Tongue (tissue), 2 donors: ENCODE measurements around the gene SRC. TPM values are rescaled to one million over a fixed set of nuclear protein-coding genes. Genes with fewer than 3 reads are reported as not detected.

Experiments used
- DNase-seq: peaks from one replicate; pipeline ENCODE4 v3.0.0-alpha.2; 2015
- total RNA-seq: library from RNA; depleted of rRNA; stranded (reverse); fragments of >200 nt; gene quantifications from one replicate; pipeline ENCODE4 v1.2.3, GENCODE V29; 2014

The SRC gene
- total RNA-seq, 1 donor from 2014 or later: 54.3 TPM

DNA sequence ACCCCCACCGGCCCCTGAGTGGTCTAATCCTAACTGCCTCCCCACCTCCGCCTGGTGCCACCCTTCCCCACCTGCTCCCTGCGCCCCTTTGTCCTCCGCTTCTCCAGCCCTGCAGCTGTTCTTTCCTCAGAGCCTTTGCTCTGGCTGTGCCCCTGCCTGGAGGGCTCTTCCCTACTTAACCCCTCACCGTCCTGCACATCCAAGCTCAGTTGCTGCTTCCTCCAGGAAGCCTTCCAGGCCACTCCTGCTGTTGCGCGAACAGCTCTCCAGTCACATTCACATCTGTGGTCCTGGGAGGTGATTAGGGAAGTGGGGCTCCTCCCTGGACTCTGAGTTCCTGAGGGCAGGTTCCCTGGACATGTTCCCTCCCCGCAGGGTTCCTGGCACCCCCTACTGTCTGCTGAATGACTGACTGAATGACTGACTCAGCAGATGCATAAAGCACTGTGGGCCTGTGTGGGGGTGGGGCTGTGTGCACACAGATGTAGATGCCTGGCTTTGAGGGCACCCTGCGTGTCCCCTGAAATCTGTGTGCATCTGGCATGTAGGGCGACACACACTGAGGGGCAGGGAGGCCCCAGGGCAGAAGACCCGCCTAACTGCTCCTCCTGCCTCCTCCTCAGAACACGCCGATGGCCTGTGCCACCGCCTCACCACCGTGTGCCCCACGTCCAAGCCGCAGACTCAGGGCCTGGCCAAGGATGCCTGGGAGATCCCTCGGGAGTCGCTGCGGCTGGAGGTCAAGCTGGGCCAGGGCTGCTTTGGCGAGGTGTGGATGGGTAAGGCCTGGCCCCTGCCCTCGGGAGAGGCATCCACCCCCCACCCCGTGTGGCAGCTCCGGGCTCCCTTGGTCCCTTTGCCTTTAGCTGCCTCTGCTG, 51.4 kb downstream of the SRC start:
- DNase-seq: peak; percentile 77

DNA sequence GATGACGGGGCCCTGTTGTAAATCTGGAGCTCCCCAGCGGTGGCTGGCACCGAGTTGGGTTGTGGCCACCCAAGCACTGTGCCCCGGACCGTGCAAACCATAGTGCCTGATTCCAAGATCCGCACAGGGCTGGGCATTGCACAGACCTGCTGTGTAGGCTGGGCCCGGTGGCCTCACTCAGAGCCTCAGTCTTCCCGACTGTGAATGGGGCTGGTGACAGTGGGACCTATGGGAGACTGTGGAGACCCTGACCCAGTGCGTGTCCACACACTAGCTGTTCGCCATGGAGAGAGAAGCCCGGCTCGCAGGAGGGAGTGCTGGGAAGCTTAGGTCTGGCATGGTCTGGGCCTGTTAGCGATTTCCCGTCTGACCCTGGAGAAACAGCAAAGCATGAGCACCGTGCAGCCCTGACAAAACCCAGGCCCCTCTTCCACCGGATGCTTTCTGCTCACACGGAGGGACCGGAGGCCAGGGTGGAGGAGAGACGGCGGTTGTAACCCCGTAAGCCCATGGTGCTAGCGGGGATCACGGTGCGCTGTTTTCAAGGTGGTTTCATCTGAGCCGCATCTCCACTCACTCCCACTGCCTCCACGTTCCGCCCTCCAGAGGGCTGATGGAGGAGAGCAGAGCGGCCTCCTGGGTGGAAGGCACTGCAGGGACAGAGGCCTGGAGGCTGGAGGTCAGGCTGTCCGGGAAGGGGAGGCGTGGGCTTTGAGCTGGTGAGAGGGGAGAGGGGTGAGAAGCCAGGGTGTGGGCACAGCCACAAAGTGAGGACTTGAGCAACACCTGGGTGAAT, 52.2 kb downstream of the SRC start:
- no peak for DNase-seq

DNA sequence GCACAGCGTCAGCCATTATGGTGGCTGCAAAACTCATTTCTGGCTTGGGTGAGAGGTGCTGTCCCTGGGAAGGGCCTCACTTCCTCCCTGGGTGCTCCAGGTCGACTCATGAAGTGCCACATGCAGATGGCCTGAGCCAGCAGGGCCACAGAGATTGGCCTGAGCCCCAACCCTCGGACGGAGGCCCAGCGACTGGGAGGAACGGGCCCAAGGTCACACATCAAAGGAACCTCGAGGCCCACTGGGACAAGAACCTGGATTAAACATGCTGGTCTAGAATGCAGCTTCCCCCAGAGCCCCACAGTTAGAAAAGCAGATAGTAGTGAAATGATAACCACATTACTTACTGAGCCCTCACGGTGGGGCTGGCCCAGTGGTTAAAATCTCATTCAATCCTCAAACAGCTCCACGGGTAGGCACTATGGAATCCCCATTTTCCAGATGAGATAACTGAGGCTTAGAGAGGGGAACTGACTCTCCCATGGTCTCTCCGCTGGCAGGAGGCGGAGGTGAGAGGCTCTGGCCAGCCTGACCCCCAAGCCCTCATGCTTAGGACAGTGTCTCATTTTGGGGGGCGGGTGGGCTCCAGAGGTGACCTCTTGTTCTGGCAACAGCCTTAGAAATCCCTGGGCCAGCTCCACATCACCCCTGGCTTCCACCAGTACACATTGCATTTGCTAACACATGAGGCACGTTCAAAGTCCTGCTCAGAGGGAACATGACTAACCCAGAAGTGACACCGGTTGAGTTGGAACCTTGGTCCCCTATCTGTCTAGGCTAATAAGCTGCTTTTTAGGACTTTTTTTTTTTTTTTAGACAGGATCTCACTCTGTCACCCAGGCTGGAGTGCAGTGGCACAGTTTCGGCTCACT, 53.0 kb downstream of the SRC start:
- no peak for DNase-seq

DNA sequence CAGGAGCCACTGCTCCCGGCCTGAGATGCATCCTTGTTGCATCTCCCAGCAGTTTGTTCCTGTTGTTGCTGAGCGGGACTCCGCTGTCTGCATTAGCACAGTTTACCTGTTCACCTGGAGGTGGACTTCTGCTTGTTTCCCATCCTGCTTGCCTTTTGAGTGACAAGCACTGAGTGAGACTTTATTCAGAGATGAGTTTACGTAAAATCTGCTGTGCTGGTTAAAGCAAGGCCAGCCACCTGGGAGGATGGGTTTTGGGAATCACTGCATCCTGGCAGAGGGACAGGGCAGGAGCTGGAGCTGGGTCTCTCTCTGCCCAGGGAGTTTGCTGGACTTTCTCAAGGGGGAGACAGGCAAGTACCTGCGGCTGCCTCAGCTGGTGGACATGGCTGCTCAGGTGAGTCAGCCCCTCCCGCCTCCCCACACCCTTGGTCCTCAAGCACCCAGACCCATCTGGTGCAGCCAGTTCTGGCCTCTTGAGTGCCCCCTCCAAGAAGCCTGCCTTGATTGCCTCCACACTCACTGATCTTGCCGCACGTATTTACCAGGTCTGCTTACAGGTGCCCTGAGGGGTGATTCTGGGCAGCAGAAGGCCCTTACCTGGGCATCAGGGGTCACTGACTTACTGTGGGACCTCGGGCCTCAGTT, 55.5 kb downstream of the SRC start:
- DNase-seq: no peak

DNA sequence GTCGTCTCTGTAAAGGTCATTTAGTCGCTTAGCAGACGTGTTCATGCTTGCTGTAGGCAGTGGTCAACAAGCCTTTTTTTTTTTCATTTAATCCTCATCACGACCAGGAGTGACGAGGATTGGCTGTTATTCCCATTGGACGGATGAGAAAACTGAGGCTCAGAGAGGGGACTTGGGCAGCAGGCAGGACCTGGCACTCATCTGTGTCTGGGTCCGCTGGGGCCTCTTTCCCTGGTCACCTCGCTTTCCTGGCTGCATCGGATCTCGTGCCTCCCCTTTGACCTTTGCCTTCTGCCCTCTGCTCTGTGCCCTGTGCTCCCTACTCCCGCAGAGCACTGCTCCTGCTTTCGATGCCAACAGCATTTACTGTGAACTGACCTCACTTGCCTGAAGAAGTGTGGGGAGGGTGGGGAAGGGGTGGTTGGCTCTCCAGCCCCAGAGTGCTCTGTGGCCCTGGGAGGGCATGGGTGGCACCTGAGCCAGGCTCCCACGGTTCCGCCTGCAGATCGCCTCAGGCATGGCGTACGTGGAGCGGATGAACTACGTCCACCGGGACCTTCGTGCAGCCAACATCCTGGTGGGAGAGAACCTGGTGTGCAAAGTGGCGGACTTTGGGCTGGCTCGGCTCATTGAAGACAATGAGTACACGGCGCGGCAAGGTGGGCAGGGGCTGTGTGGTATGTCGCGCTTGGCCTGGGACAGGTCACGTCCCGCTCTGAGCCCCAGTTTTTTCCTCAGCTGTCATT, 56.2 kb downstream of the SRC start:
- DNase-seq: no peak

DNA sequence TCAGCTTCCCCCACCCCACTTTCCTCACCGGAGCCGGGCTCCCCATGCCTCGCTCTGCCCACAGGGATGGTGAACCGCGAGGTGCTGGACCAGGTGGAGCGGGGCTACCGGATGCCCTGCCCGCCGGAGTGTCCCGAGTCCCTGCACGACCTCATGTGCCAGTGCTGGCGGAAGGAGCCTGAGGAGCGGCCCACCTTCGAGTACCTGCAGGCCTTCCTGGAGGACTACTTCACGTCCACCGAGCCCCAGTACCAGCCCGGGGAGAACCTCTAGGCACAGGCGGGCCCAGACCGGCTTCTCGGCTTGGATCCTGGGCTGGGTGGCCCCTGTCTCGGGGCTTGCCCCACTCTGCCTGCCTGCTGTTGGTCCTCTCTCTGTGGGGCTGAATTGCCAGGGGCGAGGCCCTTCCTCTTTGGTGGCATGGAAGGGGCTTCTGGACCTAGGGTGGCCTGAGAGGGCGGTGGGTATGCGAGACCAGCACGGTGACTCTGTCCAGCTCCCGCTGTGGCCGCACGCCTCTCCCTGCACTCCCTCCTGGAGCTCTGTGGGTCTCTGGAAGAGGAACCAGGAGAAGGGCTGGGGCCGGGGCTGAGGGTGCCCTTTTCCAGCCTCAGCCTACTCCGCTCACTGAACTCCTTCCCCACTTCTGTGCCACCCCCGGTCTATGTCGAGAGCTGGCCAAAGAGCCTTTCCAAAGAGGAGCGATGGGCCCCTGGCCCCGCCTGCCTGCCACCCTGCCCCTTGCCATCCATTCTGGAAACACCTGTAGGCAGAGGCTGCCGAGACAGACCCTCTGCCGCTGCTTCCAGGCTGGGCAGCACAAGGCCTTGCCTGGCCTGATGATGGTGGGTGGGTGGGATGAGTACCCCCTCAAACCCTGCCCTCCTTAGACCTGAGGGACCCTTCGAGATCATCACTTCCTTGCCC, 57.4 kb downstream of the SRC start:
- no peak for DNase-seq

DNA sequence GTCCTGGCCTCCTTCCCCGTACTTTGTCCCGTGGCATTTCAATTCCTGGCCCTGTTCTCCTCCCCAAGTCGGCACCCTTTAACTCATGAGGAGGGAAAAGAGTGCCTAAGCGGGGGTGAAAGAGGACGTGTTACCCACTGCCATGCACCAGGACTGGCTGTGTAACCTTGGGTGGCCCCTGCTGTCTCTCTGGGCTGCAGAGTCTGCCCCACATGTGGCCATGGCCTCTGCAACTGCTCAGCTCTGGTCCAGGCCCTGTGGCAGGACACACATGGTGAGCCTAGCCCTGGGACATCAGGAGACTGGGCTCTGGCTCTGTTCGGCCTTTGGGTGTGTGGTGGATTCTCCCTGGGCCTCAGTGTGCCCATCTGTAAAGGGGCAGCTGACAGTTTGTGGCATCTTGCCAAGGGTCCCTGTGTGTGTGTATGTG, 58.5 kb downstream of the SRC start:
- DNase-seq: no peak

DNA sequence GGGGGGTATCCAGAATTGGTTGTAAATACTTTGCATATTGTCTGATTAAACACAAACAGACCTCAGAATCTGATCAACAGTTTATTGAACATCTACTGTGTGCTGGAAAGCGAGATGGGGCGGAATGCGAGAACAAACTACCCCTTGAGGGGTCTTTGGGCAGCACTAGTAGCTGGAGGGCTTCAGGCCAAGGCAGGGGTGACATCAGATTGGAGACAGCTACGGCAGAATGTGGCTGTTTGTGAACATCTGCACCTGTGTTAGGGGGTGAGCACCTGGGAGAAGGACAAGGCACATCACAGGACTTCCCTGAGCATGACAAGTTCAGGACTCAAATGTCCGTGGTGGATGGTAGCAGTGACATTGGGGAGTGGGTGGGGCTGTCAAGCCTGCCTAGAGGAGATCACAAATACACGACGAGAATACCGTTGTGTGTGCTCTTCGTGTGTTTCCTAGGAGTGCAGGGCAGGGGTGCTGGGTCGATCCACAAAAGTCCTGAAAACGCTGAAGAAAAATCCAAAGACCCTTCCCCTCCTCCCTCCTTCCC, 59.5 kb downstream of the SRC start:
- DNase-seq: no peak

DNA sequence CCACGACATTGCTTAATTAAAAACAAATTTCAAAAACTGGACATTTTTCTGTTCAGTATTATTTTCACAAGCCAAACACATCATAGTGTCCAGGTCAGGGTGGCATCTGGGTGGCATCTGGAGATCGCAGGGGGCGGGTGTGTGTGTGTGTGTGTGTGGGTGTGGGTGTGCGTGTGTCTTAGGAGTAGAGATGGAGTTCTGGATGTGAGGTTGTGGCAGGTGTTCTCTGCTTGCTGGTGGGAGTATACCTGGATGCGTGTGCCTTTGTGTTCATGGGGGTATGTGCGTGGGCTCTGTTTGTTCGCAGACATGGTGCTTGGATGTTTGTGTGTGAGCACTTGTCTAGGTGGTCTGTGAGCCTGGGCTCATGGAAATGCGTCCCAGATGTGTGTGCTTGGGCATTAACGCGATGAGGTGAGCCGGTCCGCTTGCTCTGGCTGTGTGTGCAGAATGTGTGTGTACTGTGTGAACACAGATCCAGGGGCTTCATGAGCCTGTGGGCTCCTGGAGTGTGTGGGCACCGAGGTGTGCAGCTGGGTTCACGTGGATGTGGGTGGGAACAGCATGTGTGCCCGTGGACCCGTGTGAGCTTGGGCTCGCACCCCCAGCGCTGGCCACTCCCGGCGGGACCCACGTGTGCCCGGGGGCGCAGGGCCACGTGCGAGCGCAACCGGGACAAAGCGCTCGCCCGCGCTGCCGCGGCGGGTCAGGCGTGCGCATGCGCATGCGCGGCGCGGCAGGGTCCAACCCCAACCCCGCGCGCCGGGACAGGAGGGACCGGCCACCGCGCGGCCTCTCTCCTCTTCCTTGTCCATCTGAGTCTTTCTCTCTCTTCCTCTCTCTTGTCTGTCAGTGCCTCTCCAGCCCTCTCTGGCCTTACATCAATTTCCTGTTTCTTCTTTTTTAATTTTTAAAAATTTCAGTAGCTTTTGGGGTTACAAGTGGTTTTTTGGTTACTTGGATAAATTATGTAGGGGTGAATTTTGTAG, 60.4 kb downstream of the SRC start:
- peak; percentile 75 for DNase-seq

DNA sequence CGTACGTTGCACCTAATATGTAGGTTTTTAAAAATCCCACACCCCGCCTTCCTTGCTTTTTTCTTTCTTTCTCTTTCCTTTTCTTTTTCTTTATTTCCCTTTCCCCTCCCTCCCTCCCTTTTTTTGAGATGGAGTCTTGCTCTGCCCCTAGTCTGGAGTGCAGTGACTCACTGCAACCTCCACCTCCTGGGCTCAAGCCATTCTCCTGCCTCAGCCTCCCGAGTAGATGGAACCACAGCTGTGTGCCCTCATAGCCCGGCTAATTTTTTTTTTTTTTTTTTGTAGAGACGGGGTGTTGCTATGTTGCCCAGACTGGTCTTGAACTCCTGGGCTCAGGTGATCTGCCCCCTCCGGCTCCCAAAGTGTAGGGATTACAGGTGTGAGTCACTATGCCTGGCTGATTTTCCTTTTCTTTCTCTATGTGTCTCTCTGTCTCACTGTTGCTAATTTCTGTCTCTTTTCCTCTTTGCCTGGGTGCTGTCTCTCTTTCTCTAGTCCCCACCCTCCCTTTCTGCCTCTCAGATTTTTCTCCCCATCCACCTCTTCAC, 61.2 kb downstream of the SRC start:
- DNase-seq: no peak

DNA sequence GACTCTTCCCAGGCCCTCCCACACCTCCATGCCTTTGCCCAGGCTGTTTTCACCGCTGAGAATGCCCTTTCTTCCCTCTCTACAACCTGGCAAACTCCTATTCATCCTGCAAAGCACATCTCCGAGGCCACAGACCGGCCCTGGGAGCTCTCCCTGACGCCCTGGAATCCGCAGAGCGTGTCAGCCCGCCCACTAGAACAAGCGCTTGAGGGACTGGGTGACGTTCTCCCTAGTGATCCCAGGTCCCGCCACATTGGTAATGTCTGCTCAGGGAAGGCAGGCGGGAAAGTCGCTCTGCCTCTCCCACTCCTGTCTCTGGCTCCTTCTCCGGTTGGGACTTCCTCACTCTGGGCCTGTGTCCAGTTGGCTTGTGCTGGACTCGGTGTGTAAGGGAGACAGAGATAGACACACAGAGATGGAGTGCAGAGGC, 61.6 kb downstream of the SRC start:
- DNase-seq: peak; percentile 77

DNA sequence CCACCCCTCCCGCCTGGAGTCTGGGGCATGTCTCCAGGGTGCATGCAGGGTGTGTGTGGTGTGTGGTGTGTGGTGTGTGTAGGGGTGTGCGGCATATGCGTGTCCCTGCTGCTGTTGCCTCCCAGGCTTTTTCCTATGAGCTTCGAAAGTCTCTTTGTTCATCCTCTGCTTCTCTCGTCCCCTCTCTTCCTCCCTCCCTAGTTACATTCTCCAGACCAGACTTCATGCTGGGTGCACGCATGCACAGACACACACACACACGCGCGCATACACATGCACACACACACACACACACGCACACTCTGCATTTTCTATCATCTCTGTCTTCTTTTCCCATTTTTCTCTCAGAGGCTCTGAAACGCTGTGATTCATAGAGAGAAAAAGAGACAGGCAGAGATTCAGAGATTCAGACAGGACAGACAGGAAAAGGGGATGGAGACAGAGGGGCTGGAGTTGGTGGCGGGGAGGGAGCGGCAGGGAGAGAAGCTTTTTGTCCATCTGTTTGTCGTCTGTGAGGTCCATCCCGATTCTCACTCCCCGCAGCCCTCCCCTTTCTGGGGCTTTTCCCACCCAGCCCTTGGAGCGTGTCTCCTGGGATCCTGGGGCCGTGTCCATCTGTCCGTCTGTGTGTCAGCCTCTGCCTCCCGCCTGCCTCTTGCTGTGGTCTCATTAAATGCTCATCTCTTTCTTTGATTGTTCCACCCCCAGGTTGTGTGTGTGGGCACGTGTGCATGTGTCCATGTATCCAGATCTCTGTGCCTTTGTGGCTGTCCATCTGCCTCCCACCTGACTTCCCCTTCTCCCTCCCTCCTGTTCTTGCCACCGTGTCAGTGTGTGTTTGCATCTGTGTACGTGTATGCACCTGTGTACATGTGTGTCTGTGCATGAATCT, 62.6 kb downstream of the SRC start:
- DNase-seq: peak; percentile 61

DNA sequence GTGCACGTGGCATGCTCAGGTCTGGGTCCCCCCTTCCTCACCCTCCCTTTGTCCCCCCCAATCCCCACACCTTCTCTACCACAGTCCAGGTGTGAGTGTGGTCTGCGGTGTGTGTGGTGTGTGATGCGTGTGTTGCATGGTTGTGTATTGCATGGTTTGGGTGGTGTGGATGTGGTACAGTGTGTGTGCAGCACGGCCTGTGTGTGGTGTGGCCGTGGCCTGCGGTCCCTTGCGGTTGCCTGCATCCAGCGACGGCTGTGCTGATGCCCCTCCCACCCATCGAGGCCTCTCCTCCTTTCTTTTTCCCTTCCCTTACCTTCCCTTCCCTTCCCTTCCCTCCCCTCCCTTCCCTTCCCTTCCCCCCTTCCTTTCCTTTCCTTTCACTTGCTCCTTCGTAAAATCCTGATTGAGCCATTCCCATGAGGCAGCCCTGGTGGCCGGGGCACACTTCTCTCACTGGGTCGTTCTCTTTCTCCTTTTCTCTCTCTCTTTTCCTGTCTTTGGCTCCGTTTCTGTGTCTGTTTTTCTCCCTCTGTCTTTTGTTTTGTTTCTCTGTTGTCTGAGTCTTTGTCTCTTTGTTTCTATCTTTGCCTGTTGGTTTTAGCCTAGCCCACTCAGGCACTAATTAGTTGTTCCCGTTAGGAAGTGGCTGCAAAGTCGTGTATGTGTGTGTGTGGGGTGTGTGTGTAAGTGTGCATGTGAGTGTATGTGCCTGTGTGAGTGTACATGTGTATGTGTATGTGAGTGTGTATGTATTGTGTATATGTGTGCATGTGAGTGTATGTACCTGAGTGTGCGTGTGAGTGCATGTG, 65.7 kb downstream of the SRC start:
- DNase-seq: peak; percentile 59

DNA sequence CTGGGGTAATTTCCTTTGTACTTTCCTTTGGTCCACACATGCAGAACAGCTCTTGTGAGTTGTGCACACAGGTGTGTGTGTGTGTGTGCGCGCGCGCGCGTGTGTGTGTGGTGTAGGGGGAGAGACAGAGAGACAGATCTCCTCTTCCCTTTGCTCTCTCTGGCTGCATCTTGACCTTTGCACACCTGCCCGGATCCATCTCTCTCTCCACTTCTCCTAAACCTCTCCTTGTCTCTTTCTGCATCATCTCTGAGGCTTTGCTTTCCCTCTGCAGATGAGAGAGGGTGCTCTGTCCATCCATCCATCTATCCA, 67.0 kb downstream of the SRC start:
- DNase-seq: no peak

DNA sequence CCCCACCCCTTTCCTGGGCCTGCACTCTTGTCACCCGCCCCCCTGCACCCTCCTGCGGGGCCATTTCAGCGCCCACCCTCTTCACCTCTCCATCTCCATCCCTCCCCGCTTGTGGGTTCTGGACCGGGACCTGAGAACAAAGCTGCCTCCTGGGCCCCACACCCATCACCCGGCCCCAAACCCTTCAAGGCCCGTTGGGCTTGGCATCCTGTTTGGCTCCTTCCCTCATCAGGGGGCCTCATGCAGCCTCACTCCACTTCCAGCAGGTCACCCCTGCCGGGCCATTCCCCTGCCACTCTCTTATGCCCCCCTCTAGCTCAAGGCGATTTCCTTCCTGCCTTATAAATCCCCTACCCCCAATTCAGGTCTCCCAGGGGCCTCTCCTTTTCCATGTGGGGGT, 67.4 kb downstream of the SRC start:
- no peak for DNase-seq
